Nephron progenitor cell (in vitro differentiated cells): ENCODE results near the gene CREB5.
"Not testable (repeated sequence)": the region's sequence is repeated elsewhere in the genome, so short reads cannot be mapped to it uniquely, and the experiment has no call there.

Experiments used
- DNase-seq: peaks from one replicate; pipeline ENCODE4 v3.0.0; 2021
- H3K27ac Mint-ChIP-seq: 2 replicates; pipeline ENCODE4 v1.8.0; 2021; ENCODE audit warnings: mild to moderate bottlenecking, moderate library complexity, mixed read lengths
- H3K27me3 Mint-ChIP-seq: 2 replicates; pipeline ENCODE4 v1.8.0; 2021; ENCODE audit warnings: mild to moderate bottlenecking, low read depth, mixed read lengths; ENCODE audit not compliant: poor library complexity
- H3K36me3 Mint-ChIP-seq: 2 replicates; pipeline ENCODE4 v1.8.0; 2021; ENCODE audit warnings: low read depth, mixed read lengths
- H3K4me1 Mint-ChIP-seq: 2 replicates; pipeline ENCODE4 v1.8.0; 2021; ENCODE audit warnings: mixed read lengths
- H3K4me3 Mint-ChIP-seq: 2 replicates; pipeline ENCODE4 v1.8.0; 2021; ENCODE audit warnings: mild to moderate bottlenecking, moderate library complexity, mixed read lengths
- H3K9me3 Mint-ChIP-seq: 2 replicates; pipeline ENCODE4 v1.8.0; 2021; ENCODE audit warnings: mild to moderate bottlenecking, moderate library complexity, mixed read lengths
- TF ChIP-seq, protein P1 (sequence below): fragments of 200-600 bp; sonication (generic); IDR thresholded peaks from 2 replicates; pipeline ENCODE4 v1.5.0; 2021; ENCODE audit warnings: antibody characterized with exemption

Gene CREB5

DNA sequence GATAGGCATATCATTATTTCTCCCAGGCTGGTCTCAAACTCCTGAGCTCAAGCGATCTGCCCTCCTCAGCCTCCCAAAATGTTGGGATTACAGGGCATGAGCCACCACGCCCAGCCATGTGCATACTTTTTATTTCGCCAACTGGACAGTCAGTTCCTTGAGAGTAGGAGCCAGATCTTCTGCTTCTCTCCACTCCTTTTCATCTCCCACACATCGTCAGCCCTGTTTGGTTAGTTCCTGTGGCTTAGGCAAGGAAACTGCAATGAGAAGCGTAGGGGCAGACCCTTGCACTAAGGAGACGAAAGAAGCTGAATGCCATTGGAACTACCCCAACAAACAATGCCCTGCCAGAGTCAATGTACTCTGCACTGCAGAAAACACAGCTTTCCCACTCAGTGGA, 367.6 kb downstream of the CREB5 start:
- Mint-ChIP-seq H3K27me3 (peaks cover 8% of the 10 kb centered on the region), H3K27ac (no peak overlapping the region), H3K4me1 (peaks cover 62% of the 10 kb centered on the region), H3K36me3 (peaks cover 9% of the 10 kb centered on the region), H3K9me3 (peaks cover 5% of the 10 kb centered on the region), H3K4me3 (peak overlapping the region; percentile 11)
- DNase-seq, result no peak
- TF ChIP-seq, protein P1, sequence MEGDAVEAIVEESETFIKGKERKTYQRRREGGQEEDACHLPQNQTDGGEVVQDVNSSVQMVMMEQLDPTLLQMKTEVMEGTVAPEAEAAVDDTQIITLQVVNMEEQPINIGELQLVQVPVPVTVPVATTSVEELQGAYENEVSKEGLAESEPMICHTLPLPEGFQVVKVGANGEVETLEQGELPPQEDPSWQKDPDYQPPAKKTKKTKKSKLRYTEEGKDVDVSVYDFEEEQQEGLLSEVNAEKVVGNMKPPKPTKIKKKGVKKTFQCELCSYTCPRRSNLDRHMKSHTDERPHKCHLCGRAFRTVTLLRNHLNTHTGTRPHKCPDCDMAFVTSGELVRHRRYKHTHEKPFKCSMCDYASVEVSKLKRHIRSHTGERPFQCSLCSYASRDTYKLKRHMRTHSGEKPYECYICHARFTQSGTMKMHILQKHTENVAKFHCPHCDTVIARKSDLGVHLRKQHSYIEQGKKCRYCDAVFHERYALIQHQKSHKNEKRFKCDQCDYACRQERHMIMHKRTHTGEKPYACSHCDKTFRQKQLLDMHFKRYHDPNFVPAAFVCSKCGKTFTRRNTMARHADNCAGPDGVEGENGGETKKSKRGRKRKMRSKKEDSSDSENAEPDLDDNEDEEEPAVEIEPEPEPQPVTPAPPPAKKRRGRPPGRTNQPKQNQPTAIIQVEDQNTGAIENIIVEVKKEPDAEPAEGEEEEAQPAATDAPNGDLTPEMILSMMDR, result no peak

DNA sequence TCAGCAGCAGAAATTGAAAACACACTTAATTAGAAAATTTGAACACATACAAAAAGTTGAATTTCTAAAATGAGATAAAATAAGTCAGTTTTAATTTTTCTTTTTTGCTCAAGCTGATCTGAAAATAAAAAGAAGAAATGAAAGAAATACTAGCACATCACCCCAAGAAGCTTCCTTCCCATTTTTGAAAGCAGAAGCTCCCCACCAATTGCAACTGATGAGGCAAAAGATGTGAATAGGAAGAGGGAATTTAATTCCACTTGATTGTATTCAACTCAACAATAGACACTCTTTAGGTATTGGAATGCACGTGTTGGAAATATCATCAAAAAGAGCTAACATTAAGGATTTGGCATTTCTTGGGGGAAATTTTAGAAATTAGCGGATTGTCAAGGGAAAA, 370.0 kb downstream of the CREB5 start:
- Mint-ChIP-seq H3K27me3 (peaks cover 3% of the 10 kb centered on the region), H3K27ac (no peak overlapping the region), H3K4me3 (no peak overlapping the region), H3K36me3 (no peaks in the 10 kb centered on the region), H3K4me1 (peaks cover 74% of the 10 kb centered on the region), H3K9me3 (no peaks in the 10 kb centered on the region)
- TF ChIP-seq, protein P1, result no peak
- no peak for DNase-seq

DNA sequence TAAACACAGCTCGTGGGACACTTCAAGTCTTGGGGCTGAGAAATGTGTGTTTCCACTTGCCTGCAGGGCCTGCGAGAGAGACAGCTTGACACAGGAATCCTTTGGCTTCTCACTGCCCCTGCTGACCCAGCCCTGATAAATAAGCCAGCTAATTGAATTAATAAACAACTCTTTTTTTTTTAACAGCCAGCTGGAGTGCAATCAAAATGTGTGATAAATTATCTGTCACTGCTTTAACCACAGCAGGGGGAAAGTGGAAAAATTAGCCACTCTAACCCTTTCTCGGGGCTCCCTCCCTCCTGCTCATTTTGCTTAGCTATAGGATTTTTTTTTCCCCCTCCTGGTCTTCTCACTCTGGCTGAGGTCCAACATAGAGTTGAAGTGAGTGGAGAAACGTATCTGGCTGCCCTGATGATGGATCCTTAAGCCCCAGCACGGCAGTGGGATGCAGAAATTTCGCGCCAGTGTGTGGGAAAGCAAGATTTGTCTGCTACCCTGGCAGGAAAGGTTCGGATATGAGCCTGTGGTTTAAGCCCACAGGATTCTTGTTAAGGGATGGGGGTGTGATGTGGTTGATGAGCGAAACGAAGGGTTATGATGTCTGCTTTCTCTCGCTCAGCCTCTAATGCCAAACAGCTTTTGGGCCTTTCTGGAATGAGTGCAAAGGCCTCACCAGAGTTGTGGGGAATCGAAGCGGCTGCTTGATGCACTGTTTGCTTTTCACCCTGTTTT, 372.0 kb downstream of the CREB5 start:
- DNase-seq, result no peak
- H3K4me1 Mint-ChIP-seq, result peaks cover 76% of the 10 kb centered on the region
- H3K36me3 Mint-ChIP-seq, result no peaks in the 10 kb centered on the region
- H3K9me3 Mint-ChIP-seq, result no peaks in the 10 kb centered on the region
- peak overlapping the region; percentile 95 for H3K27ac Mint-ChIP-seq
- TF ChIP-seq, protein P1, result no peak
- peaks cover 3% of the 10 kb centered on the region for H3K27me3 Mint-ChIP-seq
- H3K4me3 Mint-ChIP-seq, result no peak overlapping the region

DNA sequence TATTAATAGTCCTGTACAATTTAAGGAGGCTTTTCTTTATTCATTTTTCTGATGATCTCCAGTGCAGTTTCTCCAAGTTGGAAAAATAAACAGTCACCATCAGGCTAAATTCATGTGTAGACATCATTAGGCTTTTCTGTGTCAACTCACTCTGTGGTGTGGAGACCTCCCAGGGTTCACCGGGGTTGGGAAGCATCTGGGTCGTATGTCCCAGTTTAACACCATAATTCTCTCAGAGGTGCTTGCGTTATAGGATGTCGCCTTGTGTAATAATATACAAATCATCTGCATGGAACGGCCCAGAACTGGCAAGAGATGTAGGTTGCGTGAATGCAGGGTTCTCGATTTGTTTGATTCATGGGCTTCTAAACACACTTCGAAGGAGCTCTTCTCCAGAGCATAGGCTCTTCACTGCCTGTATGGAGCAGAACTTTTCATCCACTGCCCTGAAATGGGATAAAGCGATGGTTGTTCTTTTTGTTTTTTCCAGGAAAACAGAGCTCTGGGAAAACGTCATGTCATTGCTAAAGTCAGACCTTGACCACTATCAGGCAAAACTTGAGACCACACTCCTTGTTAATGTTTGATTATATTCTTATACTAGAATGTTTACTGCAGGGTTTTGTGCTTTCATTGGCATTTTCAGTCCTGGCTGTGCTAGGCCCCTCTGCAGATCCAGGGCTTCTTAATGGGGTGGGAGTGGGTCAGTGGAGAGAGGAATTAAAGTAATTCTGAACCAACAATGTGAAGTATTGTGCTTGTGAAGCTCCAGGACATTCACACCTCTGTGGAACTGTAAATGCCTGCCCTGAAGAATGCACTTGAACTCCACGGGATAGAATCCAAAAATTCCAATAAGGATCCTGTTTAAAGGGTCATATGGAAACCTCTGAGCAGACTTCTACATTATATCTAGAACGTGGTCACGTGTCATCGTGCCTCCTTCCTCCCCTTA, 373.0 kb downstream of the CREB5 start:
- H3K36me3 Mint-ChIP-seq, result no peaks in the 10 kb centered on the region
- TF ChIP-seq, protein P1, result no peak
- peak overlapping the region; percentile 95 for H3K27ac Mint-ChIP-seq
- H3K27me3 Mint-ChIP-seq, result peaks cover 3% of the 10 kb centered on the region
- H3K4me1 Mint-ChIP-seq, result peaks cover 67% of the 10 kb centered on the region
- H3K4me3 Mint-ChIP-seq, result no peak overlapping the region
- no peaks in the 10 kb centered on the region for H3K9me3 Mint-ChIP-seq
- no peak for DNase-seq

DNA sequence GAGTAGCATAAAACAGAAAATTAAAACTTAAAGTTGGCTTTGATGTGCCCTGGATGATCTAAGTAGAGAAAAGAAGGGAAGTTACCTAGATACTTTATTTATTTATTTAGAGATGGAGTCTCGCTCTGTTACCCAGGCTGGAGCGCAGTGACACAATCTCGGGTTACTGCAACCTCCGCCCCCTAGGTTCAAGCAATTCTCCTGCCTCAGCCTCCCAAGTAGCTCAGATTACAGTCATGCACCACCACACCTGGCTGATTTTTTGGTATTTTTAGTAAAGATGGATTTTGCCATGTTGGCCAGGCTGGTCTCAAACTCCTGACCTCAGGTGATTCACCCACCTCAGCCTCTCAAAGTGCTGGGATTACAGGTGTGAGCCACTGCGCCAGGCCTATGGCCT, 373.8 kb downstream of the CREB5 start:
- Mint-ChIP-seq H3K27ac (peak overlapping the region; percentile 64), H3K4me1 (peaks cover 67% of the 10 kb centered on the region)
- H3K36me3 Mint-ChIP-seq, DNase-seq, H3K4me3 Mint-ChIP-seq, H3K9me3 Mint-ChIP-seq, H3K27me3 Mint-ChIP-seq: not testable (repeated sequence)

DNA sequence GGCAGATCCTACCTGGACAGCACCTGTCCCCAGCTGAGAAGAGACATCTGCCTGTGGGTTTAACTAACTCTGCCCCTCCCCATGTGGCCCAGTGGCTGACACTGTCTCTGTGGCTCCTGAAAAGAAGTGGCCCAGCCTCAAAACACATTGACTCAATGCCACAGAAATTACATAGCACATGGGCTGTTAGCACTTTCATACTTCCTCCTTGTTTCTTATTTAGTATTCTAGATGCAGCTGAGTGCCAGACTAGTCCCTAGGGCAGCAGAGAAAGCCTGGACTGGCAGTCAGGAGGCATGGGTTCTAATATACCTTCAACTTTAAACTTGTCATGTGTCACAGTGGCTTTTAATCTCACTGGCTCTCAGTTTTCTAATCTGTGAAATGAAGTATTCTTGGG, 374.8 kb downstream of the CREB5 start:
- no peak overlapping the region for H3K27ac Mint-ChIP-seq
- no peaks in the 10 kb centered on the region for H3K9me3 Mint-ChIP-seq
- no peak for DNase-seq
- TF ChIP-seq, protein P1, result no peak
- H3K4me1 Mint-ChIP-seq, result peaks cover 67% of the 10 kb centered on the region
- no peak overlapping the region for H3K4me3 Mint-ChIP-seq
- no peaks in the 10 kb centered on the region for H3K36me3 Mint-ChIP-seq
- peaks cover 5% of the 10 kb centered on the region for H3K27me3 Mint-ChIP-seq
